OCI-LY1 (cell line): ENCODE measurements around the gene TSPAN1.

Source experiments
- EZH2 ChIP-seq: fragments of 200-600 bp; sonication (generic), shearing (Covaris generic); IDR thresholded peaks from 2 replicates; pipeline ENCODE4 v1.8.0; 2017; ENCODE audit warnings: borderline replicate concordance, mixed run types, mild to moderate bottlenecking, antibody characterized with exemption, low read length, moderate library complexity, mixed read lengths
- TF ChIP-seq, protein P1 (sequence below): fragments of 200-600 bp; sonication (generic), shearing (Covaris generic); IDR thresholded peaks from 2 replicates; pipeline ENCODE4 v1.5.1; 2017; ENCODE audit warnings: mild to moderate bottlenecking, antibody characterized with exemption, low read length, moderate library complexity, mixed read lengths

- TF ChIP-seq, protein P1, sequence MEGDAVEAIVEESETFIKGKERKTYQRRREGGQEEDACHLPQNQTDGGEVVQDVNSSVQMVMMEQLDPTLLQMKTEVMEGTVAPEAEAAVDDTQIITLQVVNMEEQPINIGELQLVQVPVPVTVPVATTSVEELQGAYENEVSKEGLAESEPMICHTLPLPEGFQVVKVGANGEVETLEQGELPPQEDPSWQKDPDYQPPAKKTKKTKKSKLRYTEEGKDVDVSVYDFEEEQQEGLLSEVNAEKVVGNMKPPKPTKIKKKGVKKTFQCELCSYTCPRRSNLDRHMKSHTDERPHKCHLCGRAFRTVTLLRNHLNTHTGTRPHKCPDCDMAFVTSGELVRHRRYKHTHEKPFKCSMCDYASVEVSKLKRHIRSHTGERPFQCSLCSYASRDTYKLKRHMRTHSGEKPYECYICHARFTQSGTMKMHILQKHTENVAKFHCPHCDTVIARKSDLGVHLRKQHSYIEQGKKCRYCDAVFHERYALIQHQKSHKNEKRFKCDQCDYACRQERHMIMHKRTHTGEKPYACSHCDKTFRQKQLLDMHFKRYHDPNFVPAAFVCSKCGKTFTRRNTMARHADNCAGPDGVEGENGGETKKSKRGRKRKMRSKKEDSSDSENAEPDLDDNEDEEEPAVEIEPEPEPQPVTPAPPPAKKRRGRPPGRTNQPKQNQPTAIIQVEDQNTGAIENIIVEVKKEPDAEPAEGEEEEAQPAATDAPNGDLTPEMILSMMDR: no peak
- TF ChIP-seq EZH2: no peak
Observed at GRCh38 chr1:46133181-46133658, 41.7 kb upstream of the TSPAN1 start.
